ENCODE measurements around the gene FAAH.
"Not testable (repeated sequence)": the region's sequence is repeated elsewhere in the genome, so short reads cannot be mapped to it uniquely, and the experiment has no call there.

FAAH gene

DNA sequence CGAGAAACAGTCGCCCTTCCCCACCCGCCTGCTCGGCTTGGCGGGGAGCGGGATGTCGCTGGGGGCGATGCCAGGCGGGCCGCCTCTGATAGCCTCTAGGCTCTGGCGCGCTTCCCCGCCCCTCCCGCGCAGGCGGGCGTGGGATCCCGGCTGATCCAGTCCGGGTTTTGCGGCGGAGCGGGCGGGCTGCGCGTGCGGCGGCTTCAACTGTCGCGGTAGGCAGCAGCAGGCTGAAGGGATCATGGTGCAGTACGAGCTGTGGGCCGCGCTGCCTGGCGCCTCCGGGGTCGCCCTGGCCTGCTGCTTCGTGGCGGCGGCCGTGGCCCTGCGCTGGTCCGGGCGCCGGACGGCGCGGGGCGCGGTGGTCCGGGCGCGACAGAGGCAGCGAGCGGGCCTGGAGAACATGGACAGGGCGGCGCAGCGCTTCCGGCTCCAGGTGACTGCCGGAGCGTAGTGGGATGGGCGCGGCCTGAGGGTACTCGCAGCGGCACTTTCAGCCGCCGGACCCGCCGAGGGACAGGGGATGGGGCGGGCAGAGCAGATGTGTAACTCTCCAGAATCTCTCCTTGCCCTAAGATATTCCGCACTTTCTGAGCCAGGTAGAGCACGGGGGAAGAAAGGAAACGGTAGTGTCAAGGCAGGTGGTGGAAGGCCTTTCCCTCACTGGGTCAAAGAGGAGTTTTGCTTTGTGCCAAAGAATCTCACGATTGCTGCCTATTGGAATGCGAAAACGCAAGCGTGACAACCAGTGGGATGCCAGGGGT lies at the start of gene FAAH:
Gene FAAH (plus strand): TSS at position 210 of the 764 bp plus-strand sequence. CDS start 32 bp downstream, at position 242.
- DNase-seq = peak in 1 of 2 donors; percentile 24

DNA sequence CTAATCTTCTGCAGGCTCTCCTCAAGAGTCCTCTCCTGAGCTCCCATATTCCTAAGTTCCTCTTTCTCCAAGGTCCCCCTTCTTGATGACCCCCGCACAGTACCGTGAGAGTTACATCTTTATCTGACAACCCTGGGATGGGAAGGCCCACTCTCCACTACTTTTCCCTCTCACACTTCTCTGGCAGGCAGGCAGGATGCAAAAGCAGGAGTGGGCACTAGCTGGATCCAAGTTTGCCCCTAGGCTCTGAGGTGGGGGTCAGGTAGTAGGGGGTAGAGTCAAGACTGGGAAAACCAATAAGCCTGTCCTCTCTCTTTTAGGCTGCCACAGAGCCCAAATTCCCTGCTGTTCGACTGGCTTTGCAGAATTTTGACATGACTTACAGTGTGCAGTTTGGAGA lies 49.6 kb upstream of the FAAH start:
- no peak for DNase-seq

DNA sequence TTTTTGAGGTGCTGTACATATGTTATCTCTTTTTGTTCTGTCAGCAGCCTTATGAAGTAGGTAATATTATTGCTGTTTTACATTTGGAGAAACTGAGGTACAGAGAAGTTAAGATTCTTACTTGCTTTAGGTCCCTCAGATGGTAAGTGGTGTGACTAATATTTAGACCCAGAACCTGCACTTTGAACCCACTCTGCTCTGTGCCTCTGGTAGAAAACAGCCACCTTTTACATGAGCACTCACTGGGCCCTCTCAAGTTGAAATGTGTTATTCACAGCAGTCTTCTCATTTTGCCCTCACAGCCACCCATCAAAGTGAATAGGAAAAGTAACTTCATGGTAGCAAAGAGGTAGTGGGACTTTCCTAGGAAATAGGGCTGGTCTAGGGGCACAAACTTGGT lies 48.8 kb upstream of the FAAH start:
- DNase-seq = no peak

DNA sequence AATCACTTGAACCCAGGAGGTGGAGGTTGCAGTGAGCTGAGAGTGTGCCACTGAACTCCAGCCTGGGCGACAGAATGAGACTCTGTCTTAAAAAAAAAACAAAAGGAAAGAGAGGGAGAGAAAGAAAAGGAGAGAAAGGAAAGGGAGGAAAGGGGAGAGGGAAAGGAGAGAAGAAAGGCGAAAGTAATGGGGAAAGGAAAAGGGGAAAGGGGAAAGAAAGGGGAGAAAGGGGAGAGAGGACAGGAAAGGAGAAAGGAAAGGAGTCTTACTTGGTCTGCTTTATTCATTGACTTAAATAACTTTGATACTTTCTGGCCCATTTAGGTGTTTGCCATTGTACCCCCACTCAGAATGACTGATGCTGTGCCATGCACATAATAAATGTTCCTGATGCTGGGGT lies 41.8 kb upstream of the FAAH start:
- DNase-seq = no peak

DNA sequence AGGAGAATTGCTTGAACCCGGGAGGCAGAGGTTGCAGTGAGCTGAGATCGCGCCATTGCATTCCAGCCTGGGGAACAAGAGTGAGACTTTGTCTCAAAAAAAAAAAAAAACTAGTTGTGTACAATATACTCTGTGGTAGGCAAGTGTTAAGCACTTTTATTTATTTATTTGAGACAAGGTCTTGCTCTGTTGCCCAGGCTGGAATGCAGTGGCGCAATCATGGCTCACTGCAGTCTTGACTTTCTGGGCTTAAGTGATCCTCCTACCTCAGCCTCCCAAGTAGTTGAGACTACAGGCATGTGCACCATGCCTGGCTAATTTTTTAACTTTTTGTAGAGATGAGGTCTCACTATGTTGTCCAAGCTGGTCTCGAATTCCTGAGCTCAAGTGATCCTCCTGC lies 38.2 kb upstream of the FAAH start:
- DNase-seq = not testable (repeated sequence)

DNA sequence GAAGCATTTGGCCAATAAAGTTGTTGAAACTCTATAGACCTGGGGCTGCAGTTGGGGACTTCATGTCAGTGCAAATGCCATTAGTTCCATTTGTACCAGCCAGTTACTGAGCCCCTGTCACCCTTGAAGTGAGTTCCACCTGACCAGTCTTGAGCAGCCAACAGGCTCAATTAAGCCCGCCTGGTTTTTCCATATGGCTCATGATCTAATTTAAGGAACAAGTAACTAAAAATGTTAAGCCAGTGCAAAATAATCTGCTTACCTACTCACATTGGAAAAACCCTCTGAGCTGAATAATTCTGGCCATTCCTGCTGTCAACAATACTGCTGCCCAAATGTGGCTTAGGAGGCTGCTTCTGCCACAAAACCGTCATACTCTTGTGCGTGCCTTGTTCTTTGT lies 32.0 kb upstream of the FAAH start:
- no peak for DNase-seq

DNA sequence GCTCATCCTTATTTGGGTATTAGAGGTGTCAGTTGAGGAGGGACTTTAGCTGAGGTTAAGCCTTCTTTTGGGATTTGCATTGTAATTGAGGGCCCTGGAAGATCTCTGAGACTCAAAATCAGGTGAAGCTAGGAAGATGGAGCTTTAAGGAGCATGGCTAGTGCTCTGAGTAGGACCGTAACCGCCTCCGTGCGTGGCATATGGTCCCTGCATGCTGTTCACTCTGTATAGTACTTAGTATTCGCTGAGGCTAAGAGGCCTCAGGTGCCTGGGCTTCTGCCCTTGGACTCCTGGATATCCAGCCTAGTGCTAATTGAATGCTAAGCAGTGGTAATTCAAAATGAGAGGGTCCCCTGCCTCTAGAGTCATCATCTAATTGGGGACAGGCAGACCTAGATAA lies 31.0 kb upstream of the FAAH start:
- no peak for DNase-seq

DNA sequence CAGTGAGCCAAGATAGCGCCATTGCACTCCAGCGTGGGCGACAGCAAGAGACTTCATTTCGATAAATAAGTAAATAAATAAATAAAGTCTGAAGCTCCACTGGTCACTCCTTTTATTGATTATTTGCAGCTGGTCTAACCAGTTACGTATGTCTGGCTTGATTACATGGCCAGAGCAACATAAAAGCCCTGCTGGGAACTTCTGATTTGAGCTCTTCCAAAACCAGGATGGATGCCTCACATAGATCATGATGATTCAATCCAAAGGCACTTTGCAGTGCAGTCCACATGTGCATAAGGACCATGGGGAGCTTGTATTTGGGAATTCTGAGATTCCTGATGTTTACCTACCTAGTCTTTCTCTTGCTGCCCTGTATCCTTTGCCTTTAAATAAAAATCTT lies 29.5 kb upstream of the FAAH start:
- DNase-seq = no peak

DNA sequence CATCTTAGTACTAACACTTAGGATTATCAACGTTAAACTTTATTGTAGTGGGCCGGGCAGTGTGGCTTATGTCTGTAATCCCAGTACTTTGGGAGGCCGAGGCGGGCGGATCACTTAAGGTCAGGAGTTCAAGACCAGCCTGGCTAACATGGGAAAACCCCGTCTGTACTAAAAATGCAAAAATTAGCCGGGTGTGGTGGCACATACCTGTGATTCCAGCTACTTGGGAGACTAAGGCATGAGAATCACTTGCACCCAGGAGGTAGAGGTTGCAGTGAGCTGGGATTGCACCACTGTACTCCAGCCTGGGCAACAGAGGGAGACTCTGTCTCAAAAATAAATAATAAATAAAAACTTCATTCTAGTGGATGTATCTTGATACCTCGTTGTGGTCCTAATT lies 28.3 kb upstream of the FAAH start:
- DNase-seq = not testable (repeated sequence)

DNA sequence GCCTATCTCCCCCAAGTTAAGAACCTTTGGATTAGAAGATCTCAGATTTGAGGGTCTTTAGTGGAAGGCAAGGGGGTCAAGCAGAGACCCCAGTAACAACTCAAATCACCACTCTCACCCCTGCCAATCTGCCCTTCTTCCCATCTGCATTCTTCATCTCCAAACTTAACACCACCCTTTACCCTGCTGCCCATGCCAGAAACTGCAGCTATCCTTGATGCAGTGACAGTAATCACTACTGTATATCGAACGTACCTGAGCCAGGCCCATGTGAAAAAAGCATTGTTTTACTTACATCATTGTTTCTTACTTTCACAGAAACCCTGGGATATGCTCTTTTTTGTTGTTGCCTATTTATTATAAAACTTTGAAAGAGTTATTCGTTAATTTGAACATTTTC lies 27.0 kb upstream of the FAAH start:
- no peak for DNase-seq

DNA sequence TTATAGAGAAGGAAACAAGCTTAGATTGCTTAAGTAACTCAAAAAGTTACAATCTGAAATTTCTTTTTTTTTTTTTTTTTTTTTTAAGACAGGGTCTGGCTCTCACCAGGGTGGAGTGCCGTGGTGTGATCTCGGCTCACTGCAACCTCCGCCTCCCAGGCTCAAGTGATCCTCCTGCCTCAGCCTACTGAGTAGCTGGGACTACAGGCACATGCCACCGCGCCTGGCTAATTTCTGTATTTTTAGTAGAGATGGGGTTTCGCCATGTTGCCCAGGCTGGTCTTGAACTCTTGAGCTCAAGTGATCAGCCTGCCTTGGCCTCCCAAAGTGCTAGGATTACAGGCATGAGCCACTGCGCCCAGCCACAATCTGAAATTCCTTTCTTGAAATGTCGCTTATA lies 26.4 kb upstream of the FAAH start:
- not testable (repeated sequence) for DNase-seq

DNA sequence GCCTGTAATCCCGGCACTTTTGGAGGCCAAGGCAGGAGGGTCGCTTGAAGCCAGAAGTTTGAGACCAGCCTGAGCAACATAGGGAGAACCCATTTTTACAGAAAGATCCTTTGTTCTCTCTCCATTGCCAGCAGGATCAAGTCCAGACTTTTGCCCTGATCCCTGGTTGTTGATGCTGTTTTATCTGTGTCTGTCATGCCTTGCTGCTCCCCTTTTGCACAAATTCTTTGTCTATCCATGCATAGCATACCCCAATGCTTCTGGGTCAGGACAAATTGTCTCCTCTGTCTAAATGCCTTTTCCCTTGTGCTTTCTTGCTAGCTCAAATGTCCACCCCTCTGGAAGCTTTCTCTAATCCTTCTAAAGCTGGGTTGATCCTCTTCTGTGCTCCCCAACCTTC lies 25.3 kb upstream of the FAAH start:
- no peak for DNase-seq

DNA sequence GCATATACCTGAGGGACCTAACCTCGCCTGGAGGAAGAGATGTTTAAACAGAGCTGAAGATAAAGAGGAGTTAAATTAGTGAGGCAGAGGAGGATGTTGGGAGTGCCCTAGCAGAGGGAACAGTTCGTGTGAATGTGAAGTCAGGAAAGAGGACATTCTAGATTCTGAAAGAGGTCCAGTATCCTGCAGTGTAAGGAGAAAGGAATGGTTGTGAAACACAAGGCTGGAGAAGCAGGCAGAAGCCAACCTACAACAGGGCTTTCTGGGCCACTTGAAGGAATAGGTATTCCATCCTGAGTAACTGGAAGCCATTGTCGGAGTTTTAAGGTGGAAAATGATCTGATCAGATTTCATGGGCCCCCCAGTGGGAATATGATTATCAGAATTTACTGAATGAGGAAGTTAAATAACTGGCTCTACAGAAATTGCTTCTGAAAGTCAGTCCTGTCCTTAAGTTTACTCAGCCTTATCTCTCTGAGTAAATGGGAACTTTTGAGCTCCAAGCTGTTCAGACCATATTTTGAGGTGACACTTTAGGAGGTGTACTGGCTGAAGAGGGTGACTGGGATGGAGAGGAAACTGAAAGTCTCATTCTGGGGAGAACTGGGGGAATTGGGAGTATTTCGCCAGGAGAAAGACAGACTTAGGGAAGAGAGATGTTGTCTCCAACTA lies 24.4 kb upstream of the FAAH start:
- DNase-seq = no peak

DNA sequence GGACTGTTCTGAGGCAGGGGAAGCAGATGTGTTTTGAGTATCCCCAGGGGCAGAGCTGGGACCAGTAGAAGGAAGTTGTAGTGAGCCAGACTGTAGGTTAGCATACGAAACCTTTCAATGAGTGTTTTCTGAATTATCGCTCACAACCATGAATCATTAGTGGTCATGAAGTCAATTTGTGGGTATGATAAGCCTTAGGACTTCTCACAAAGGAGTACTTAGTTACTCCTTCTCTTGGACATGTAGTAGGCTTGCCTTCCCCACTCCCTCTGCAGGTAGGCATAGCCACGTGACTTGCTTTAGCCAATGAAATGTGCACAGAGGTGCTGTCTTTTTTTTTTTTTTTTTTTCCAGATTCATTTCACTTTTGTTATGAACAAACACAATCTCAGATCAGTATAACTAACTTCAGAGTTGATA lies 23.9 kb upstream of the FAAH start:
- DNase-seq = peak in 1 of 2 donors; percentile 4

DNA sequence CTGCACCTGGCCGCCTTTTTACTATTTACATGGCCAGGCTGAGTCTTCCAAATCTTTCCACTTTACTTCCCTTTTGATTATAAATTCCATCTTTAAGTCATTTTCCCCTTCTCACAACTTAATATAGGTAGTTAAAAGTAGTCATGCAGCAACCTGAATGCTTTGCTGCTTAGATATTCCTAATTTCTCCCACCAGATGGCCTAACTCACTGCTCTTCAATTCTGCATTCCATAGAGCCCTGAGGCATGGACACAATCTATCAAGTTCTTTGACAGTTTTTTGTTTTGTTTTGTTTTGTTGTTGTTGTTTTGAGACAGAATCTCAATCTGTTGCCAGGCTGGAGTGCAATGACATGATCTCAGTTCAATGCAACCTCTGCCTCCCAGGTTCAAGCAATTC lies 21.7 kb upstream of the FAAH start:
- DNase-seq = no peak

DNA sequence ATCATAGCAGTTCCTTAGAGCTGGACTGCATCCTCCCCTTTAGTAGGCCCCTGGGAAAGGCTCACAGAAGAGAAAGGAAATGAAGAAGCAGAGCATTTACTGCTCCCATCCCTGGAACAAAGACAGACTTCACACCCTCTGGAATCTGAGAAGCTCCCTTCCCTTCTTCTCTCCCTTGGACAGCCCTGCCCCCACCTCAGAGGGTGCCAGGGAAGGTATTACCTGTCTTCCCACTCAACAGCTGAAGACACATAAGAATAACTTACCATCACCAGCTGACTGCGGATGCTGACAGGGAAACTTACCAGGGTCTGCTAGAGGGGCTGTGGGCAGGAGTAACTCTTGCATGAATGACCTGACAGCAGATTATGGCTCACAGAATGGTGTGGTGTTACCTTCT lies 14.1 kb upstream of the FAAH start:
- DNase-seq = no peak

DNA sequence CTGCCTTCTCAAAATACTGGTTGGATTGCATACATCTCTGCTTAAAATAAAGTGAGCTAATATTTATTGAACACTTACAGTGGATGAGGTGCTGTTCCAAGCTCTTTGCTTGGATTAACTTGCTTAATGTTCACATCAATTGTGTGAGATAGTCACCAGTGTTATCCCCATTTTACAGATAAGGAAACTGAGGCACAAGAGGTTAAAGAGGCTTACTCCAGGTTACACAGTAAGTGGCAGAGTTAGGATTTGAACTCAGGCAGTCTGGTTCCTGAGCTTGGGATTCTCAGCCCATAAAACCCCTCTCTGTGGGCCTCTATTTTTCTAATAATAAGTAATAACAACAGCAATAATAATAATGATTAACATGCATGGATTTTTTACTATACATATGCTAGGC lies 13.6 kb upstream of the FAAH start:
- DNase-seq = no peak

DNA sequence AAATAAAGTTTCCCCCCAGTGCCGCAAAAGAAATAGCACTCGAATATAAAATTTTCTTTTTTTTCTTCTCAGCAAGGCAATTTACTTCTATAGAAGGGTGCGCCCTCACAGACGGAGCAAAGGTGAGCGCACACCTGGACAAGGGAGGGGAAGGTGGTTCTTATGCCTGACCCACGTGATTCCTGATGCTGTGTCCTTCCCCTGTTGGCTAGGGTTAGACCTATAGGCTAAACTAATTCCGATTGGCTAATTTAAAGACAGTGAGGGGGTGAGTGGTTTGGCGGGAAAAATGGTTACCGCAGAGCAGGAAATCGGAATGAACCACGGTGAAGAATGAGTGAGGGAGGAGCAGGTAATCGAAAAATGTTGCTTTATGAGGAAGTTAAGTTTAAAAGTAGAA lies 607 bp upstream of the FAAH start:
- DNase-seq = no peak

DNA sequence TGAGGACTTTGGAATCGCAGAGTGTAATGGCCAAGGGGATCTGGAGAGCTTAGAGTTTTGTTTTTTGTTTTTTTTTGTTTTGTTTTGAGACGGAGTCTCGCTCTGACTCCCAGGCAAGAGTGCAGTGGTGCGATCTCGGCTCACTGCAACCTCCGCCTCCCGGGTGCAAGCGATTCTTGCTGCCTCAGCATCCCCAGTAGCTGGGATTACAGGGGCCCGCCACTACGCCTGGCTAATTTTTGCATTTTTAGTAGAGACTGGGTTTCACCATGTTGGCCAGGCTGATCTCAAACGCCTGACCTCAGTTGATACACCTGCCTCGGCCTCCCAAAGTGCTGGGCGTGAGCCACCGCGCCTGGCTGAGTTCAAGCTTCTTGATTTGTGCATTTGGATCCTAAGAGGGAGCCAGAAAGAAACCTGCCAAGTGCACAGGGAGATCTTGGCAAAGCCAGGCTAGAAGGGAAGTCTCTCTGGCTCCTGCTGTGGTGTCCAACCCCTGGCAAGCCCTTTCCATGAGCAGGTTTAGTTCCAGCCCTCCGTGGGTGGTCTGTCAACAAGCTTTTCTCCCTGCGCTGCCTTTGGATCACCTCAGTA lies 852 bp downstream of the FAAH start:
- no peak for DNase-seq

DNA sequence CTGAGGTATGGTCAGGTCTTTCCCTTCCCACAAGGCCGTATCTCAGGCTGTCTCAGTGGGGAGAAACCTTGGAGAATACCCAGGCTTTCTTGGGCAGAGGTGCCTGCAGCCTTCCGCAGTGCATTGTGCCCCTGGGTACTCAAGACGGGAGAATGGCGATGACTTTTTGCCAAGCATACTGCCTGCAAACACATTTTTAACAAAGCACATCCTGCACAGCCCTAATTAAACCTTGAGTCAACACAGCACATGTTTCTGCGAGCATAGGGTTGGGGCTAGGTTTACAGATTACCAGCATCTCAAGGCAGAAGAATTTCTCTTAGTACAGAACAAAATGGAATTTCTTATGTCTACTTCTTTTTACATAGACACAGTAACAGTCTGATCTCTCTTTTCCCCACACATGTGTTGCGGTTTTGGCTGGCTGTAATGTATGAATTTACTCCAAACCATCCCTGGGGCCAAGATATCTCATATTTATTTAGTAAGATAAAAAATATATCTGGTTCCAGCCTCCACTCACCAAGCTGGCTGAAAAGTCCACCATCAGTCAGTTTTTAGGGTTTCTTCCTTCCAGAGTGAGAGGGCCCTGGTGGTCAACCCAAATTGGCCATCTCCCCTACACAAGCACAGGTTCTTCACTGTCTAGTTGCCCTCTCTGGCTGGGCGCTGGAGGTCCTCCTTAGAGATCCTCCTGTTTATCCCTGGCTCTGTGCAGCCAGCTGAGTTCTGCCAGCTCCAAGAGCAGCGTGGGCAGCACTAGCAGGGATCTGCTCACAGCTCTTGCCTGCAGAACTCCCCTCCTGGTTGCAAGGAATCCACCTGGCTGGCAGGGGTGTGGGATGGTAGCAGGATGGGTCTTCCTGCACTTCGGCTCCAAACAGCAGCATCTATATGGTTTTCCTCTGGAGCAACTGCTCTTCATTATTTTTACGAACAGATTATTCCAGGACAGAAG lies 2.6 kb downstream of the FAAH start:
- DNase-seq = no peak

DNA sequence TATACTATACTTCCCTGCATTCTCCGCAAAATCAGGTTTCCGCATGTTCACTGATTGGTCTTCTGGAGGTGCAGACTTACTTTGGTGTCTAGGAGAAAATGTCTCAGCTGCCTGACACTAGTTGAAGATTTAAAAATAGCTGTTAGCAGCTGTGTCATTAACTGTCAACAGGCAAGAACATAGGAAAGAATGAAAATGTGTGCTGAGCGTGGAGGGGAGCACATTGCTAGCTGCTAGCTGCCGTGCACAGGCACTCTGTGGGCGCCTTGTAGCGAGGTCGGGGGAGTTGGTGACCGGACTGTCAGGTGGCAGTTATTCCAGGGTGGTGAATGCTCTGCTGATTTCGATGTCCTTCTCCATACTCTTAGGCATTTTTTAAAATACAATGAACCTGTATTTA lies 5.2 kb downstream of the FAAH start:
- peak in 1 of 2 donors; percentile 42 for DNase-seq

DNA sequence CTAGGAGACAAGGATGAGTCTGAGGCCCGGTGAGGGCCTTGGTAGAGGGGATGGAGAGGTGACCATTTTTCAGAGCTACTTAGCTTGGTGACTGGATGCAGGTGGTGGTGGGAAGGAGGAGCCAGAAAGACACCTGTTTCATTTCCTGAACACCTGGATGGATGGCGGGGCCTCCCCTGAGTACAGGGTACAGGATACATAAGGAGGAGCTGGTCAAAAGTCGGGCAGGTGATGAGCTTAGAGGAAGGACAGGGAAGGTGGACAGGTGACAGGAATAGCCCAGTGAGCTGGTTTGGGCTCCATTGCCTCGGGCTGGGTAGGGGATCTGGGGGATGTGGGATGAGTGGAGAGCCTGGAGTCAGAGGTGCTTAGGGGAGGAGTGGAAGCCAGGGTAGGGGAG lies 6.3 kb downstream of the FAAH start:
- DNase-seq = no peak

All from bone marrow (tissue), 2 donors.